Coronary artery (tissue), 2 donors: Measurements from ENCODE around the gene ALPK1.

Experiments
- DNase-seq: peaks from one replicate; pipeline ENCODE4 v3.0.0-alpha.2; 2017; ENCODE audit warnings: low spot score
- H3K27ac ChIP-seq, 2 donors: fragments of 200-600 bp; sonication (generic); one replicate each; pipeline ENCODE4 v1.5.1; 2016 to 2019
- H3K4me3 ChIP-seq: fragments of 200-600 bp; sonication (generic); 2 replicates; pipeline ENCODE4 v1.5.1; 2016; ENCODE audit warnings: mild to moderate bottlenecking, moderate library complexity
- CTCF ChIP-seq: fragments of 200-600 bp; sonication (generic); IDR thresholded peaks from one replicate; pipeline ENCODE4 v1.5.1; 2019; ENCODE audit warnings: antibody characterized with exemption

The ALPK1 gene

GRCh38 chr4:112378858-112379257 lies 81.7 kb downstream of the ALPK1 start:
- Histone ChIP-seq H3K4me3 (peak overlapping the region; percentile 35), H3K27ac (no peak overlapping the region)
- no peak for DNase-seq
- no peak for TF ChIP-seq CTCF

GRCh38 chr4:112379306-112379705 lies 82.1 kb downstream of the ALPK1 start:
- DNase-seq, result no peak
- Histone ChIP-seq H3K4me3 (peak overlapping the region; percentile 35), H3K27ac (no peak overlapping the region)
- no peak for TF ChIP-seq CTCF

- no peak for TF ChIP-seq CTCF
- Histone ChIP-seq H3K27ac (no peak overlapping the region), H3K4me3 (no peak overlapping the region)
- DNase-seq, result no peak
Measured at GRCh38 chr4:112381996-112382692, 85.0 kb downstream of the ALPK1 start.

- H3K4me3 ChIP-seq, result no peak overlapping the region
- no peak for DNase-seq
- TF ChIP-seq CTCF, result no peak
- H3K27ac ChIP-seq, result no peak overlapping the region
Measured at GRCh38 chr4:112386071-112386470, 88.9 kb downstream of the ALPK1 start.

- DNase-seq, result no peak
- TF ChIP-seq CTCF, result no peak
- H3K4me3 ChIP-seq, result no peak overlapping the region
- H3K27ac ChIP-seq, result no peak overlapping the region
Measured at GRCh38 chr4:112402098-112402497, 104.9 kb downstream of the ALPK1 start.

GRCh38 chr4:112403101-112403945 lies 106.2 kb downstream of the ALPK1 start:
- H3K4me3 ChIP-seq, result no peak overlapping the region
- no peak overlapping the region for H3K27ac ChIP-seq
- DNase-seq, result no peak
- no peak for TF ChIP-seq CTCF

- Histone ChIP-seq H3K27ac (no peak overlapping the region), H3K4me3 (no peak overlapping the region)
- no peak for TF ChIP-seq CTCF
- DNase-seq, result no peak
Measured at GRCh38 chr4:112410364-112410763, 113.2 kb downstream of the ALPK1 start.
